HG02763 (cell line): ENCODE data around the gene KAT2A.

Experiments
- ATAC-seq: cut with Tn5 transposase; IDR thresholded peaks from one replicate; pipeline ENCODE4 v1.9.1; 2021; ENCODE audit warnings: mild to moderate bottlenecking, moderate library complexity; ENCODE audit not compliant: unreplicated experiment

Gene KAT2A

GRCh38 chr17:42096360-42097111, 24.6 kb downstream of the KAT2A start:
- ATAC-seq, result no peak

DNA sequence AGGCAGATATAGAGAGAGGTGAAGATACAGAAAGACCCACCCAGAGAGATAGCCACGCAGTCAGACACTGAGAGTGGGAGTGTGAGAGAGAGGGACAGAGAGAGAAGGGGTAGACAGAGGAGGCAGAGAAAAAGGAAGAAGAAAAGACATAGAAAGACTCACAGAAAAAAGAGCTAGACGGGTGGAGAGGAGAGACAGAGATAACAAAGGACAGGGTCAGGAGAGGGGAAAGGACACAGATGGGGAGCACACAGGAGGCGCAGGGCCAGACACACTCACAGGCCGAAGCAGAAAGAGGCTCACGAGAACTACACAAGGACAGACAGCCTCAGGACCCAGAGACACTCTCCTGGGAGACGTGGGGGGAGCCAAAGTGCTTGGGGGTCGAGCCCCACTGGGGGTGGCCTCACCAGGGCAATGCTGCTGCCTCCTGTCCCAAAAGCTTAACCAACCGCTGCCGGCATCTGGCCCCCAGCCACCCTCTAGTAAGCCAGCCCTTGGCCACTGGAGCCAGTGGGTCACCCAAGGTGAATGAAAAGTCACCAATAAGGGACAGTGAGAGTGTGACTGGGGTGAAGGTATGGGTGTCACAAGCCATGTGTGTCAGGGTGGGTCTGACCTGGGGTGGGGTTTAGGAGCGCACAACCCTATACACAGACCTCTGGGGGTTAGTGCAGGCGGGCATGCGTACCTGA, 26.6 kb downstream of the KAT2A start:
- ATAC-seq, result no peak

- no peak for ATAC-seq
These were observed 28.2 kb downstream of the KAT2A start for GRCh38 chr17:42092939-42093338.

DNA sequence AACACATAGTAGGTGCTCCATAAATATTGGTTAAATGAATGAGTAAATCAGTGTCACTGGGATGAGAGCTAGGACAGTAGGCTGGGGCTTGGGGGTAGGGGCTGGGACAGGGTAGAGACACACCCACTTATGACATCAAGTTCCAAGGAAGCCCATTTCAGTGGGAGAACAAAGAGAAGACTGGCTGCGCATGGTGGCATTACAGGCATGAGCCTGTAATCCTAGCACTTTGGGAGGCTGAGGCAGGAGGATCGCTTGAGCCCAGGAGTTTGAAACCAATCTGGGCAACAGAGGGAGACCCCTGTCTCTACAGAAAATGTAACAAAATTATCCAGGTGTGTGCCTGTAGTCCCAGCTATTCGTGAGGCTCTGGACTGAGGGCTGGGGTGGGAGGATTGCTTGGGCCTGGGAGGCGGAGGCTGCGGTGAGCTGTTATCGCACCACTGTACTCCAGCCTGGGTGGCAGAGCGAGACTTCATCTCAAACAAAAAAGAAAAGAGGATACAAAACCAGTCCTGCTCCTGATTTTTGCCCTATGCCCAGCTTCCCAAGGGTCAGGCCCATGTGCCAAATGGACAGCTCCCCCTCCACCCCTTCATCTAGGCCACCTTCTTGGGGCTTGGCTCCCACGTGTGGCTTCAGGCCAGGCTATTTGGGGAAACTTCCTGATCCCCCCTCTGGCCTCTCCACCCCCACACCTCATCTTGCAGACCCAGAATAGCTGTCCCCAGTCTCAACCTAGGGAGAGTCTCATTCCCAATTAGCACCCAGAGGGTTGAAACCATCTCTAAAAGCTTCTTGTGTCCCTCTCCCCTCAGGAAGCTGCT, 30.0 kb downstream of the KAT2A start:
- ATAC-seq, result no peak

GRCh38 chr17:42088736-42089135, 32.4 kb downstream of the KAT2A start:
- no peak for ATAC-seq

DNA sequence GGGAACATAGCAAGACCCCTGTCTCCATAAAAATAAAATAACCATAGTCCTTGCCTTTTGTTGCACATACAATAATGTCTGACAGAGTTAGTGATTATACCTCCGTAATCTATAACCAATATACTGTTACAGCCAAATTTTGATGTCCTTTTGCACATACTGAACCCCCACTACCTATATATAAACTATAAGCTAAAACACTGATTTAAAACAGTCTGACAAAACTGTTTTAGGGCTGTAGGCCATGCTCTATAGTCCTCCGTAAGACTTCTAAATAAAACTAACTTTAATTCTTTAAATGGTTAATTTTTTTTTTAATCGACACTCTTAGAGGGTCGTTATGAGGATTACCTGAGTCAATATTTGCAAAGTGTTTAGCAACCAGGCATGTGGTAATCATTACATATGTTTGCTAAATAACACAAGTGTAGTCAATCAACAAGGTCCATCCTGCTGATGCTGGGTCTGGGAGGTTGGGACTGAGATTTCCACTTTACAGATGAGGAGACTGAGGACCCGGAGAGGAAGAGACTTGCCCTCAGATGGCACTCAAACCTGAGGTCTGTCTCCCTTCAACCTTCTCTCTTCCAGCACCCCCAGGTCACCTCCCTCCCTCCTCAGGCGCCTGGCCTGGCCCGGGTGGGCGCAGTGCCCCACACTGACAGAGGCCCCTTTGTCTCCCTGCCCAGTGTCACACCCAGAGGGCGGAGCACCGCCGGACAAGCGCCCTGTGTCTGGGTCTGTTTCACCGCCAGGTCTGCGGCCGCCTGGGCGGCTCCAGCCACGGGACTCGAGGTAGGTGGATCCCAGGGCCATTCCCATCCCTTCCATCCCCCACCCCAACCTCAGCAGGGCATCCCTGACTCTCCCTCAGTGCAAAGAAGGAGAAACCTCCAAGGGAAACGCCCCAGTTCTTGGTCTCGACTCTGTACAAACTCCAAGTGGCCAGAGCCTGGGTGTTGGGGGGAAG, 33.1 kb downstream of the KAT2A start:
- ATAC-seq, result no peak

- ATAC-seq, result no peak
These were observed 34.0 kb downstream of the KAT2A start for GRCh38 chr17:42087042-42087701.

GRCh38 chr17:42081516-42082129, 39.5 kb downstream of the KAT2A start:
- no peak for ATAC-seq

DNA sequence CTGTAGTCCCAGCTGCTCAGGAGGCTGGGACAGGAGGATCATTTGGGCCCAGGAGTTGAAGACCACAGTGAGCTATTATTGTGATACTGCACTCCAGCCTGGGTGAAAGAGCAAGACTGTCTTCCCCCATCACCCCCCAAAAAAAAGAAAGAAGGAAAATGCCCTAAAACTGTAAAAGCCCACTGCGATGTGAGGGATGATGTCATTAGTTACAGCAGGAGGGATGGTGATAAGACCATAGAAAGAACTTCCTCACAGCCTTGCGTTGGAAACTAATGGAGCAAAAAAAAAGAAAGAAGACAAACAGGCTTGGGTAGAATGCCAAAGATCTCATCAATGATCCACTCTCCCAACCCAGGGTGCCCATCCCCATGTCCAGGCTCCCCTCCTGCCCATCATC, 41.6 kb downstream of the KAT2A start:
- no peak for ATAC-seq

DNA sequence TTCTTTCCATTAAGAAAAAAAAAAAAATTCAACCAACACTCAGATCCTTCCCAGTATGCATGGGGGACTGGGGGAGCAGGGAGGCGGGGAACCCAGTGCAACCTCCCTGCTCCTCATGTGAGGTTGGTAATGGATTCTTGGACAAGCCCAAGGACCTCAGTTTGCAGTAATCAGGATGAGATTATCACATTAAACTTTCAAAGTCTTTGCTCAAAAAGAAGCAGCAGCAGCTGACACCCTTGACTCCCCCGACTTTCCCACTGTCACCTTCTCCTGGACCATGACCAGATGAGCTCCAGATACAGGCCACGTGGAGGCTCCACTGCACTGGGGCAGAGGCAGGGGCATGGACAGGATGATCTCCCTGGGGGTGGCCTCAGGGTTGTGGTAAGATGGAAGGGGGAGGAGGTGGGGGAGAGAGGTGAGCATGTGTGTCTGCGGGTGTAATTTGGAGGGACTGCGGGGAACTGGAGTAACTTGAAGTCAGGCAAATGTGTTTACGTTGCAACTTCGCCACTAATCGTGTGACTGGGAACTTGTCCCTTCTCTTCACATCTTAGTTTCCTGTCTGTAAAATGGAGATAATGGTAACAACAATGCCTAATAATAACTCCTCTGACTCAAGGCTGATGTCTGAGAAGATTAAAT, 42.6 kb downstream of the KAT2A start:
- no peak for ATAC-seq

- ATAC-seq, result no peak
These were observed 43.4 kb downstream of the KAT2A start for GRCh38 chr17:42077755-42078154.

GRCh38 chr17:42076797-42077559, 44.2 kb downstream of the KAT2A start:
- no peak for ATAC-seq

GRCh38 chr17:42075789-42076188, 45.4 kb downstream of the KAT2A start:
- no peak for ATAC-seq

GRCh38 chr17:42072323-42073187, 48.6 kb downstream of the KAT2A start:
- ATAC-seq, result no peak

DNA sequence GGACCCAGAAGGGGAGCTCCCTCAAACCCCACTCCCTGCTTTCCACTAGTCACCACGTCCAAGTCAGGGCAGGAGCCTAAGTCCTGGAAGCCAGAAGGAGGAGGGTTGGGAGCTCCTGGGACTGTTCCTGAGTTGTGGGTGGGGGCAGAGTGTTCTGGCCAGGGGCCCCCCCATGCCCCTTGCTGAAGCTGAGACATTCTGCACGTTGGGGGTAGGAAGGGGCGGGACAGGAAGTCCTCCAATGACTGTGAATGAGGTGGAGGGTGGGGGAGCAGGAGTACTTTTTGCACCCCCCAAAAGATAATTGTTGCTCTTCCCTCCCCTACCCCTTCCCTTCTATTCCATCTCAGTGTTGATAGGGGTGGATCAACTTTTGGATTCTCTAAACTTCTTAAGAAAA, 49.4 kb downstream of the KAT2A start:
- ATAC-seq, result no peak

DNA sequence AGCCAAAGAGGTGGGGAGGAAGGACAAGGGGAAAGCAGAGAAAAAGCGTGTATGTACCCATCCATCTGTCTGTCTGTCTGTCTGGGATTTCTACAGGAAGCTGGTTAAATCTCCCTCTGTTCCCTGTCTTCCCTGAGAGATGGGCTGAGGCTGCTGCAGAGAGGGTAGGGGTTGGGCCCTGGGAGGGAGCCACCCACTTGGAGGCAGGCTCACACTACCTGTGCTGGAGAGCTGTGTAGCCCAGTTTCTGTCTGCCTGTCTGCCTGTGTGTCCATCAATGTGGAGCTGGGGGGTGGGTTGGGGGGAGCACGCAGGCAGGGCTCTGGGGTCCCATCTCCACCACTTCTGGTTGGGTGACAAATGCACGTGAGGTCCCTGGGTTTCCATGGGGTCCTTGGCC, 52.2 kb downstream of the KAT2A start:
- no peak for ATAC-seq

DNA sequence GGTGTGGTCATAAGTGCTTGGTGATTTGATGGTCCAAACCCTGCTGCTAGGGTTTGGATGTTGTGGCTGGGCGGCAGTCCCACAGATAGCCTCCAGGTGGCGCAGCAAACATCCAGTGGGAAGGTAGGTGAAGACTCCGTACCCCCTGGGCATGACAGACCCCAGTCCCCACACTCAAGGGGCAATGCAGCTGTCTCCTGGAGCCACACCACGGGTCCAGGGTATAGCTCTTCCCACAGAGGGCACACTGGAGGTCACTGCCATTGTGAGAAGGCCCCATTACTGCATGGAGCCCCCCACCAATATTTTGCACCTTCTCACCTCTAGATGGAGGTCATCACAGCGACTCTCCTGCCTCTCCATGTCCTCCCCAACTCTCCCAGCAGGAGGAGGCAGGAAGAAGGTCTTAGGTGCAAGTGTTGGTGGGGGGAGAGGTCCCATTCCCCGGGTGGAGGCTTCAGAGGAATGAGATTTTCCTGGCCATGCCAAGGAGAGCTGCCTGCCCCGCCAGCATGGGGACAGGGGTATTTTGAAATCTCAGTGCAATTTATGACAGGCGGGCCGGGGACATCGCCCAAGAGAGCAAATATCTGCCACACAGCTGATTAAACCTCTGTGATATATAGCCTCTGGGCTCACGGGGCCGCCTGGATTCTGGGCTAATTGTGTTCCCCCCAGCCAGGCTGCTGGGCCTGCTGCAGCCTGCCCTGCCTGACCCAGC, 53.6 kb downstream of the KAT2A start:
- no peak for ATAC-seq
